ENCODE measurements around the gene ZNF423. TPM values are rescaled to one million over a fixed set of nuclear protein-coding genes. Genes with fewer than 3 reads are reported as not detected.

ZNF423 gene
- total and polyA plus RNA-seq, 4 donors: 1.1 to 14.8 (median 3.3) TPM

GRCh38 chr16:49674351-49674851 lies 181.5 kb downstream of the ZNF423 start:
- H3K4me3 ChIP-seq: peak overlapping the region; percentile 2
- no peaks in the 10 kb centered on the region for H3K27me3 ChIP-seq (ENCODE audit: control insufficient read depth in 3 of 3, insufficient read depth in 3 of 3, low read length in 2 of 3)
- peaks cover 0 to 4% (median 0%) of the 10 kb centered on the region in 5 donors for H3K4me1 ChIP-seq (ENCODE audit: control insufficient read depth in 5 of 5, insufficient read depth in 5 of 5, low read length in 5 of 5)
- DNase-seq: no peak
- H3K27ac ChIP-seq (ENCODE audit: low read depth in 1 of 2, low read length in 1 of 2): no peak overlapping the region
- H3K36me3 ChIP-seq (ENCODE audit: control insufficient read depth in 4 of 4, insufficient read depth in 4 of 4, low read length in 4 of 4): peaks cover 0 to 4% (median 0%) of the 10 kb centered on the region in 4 donors
- H3K9ac ChIP-seq (ENCODE audit: insufficient read depth in 1 of 2, low read length in 2 of 2): no peak overlapping the region
- WGBS, 2 donors: 93% methylated on average over 15 of the region's 15 CpGs
- TF ChIP-seq, protein P1, sequence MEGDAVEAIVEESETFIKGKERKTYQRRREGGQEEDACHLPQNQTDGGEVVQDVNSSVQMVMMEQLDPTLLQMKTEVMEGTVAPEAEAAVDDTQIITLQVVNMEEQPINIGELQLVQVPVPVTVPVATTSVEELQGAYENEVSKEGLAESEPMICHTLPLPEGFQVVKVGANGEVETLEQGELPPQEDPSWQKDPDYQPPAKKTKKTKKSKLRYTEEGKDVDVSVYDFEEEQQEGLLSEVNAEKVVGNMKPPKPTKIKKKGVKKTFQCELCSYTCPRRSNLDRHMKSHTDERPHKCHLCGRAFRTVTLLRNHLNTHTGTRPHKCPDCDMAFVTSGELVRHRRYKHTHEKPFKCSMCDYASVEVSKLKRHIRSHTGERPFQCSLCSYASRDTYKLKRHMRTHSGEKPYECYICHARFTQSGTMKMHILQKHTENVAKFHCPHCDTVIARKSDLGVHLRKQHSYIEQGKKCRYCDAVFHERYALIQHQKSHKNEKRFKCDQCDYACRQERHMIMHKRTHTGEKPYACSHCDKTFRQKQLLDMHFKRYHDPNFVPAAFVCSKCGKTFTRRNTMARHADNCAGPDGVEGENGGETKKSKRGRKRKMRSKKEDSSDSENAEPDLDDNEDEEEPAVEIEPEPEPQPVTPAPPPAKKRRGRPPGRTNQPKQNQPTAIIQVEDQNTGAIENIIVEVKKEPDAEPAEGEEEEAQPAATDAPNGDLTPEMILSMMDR (IDR thresholded peaks at IDR 0.05; ENCODE audit: control extremely low read depth, extremely low read depth): no peak
- no peak for ATAC-seq (ENCODE audit: insufficient read depth, low FRiP score)
- H3K9me3 ChIP-seq (ENCODE audit: control insufficient read depth in 4 of 4, insufficient read depth in 3 of 4, low read length in 3 of 4): peaks cover 0 to 1% (median 0%) of the 10 kb centered on the region in 4 donors

- Histone ChIP-seq H3K27ac (ENCODE audit: low read depth in 1 of 2, low read length in 1 of 2) (no peak overlapping the region), H3K9ac (ENCODE audit: insufficient read depth in 1 of 2, low read length in 2 of 2) (no peak overlapping the region), H3K4me3 (no peak overlapping the region), H3K9me3 (ENCODE audit: control insufficient read depth in 4 of 4, insufficient read depth in 3 of 4, low read length in 3 of 4) (no peaks in the 10 kb centered on the region), H3K36me3 (ENCODE audit: control insufficient read depth in 4 of 4, insufficient read depth in 4 of 4, low read length in 4 of 4) (peaks cover 0 to 4% (median 0%) of the 10 kb centered on the region in 4 donors), H3K27me3 (ENCODE audit: control insufficient read depth in 3 of 3, insufficient read depth in 3 of 3, low read length in 2 of 3) (no peaks in the 10 kb centered on the region), H3K4me1 (ENCODE audit: control insufficient read depth in 5 of 5, insufficient read depth in 5 of 5, low read length in 5 of 5) (peaks cover 0 to 4% (median 0%) of the 10 kb centered on the region in 5 donors)
- ATAC-seq (ENCODE audit: insufficient read depth, low FRiP score) (no peak), DNase-seq (no peak)
- TF ChIP-seq, protein P1 (IDR thresholded peaks at IDR 0.05; ENCODE audit: control extremely low read depth, extremely low read depth): no peak
- WGBS, 2 donors: 91% methylated on average over 8 of the region's 8 CpGs
Measured at GRCh38 chr16:49673442-49673841, 182.5 kb downstream of the ZNF423 start.

DNA sequence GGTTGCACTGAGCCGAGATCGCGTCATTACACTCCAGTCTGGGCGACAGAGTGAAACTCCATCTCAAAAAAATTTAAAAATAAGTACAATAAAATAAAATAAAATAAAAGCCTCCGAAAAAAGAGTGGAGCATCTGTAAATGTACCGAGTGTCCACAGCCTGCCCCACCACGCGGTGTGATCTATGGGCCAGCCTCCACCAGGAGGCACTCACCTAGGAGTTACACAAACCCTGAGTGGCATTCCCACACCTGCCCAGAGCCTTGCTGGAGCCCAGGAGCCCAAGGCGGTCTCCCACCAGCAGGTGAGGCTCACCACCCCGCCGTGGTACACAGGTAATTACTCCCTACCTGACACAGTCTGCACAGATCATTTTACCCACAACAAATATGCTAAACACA lies 183.2 kb downstream of the ZNF423 start:
- TF ChIP-seq, protein P1 (IDR thresholded peaks at IDR 0.05; ENCODE audit: control extremely low read depth, extremely low read depth): no peak
- Histone ChIP-seq H3K27me3 (ENCODE audit: control insufficient read depth in 3 of 3, insufficient read depth in 3 of 3, low read length in 2 of 3) (no peaks in the 10 kb centered on the region), H3K4me1 (ENCODE audit: control insufficient read depth in 5 of 5, insufficient read depth in 5 of 5, low read length in 5 of 5) (peaks cover 0 to 4% (median 0%) of the 10 kb centered on the region in 5 donors), H3K36me3 (ENCODE audit: control insufficient read depth in 4 of 4, insufficient read depth in 4 of 4, low read length in 4 of 4) (peaks cover 0 to 4% (median 0%) of the 10 kb centered on the region in 4 donors), H3K27ac (ENCODE audit: low read depth in 1 of 2, low read length in 1 of 2) (no peak overlapping the region), H3K9me3 (ENCODE audit: control insufficient read depth in 4 of 4, insufficient read depth in 3 of 4, low read length in 3 of 4) (no peaks in the 10 kb centered on the region), H3K9ac (ENCODE audit: insufficient read depth in 1 of 2, low read length in 2 of 2) (no peak overlapping the region), H3K4me3 (no peak overlapping the region)
- DNase-seq (no peak), ATAC-seq (ENCODE audit: insufficient read depth, low FRiP score) (no peak)
- WGBS, 2 donors: 87% methylated on average over 11 of the region's 11 CpGs

GRCh38 chr16:49671333-49671732 lies 184.6 kb downstream of the ZNF423 start:
- WGBS, 2 donors: 86 to 93% methylated on average over 12 of the region's 12 CpGs
- H3K27ac ChIP-seq (ENCODE audit: low read depth in 1 of 2, low read length in 1 of 2): no peak overlapping the region
- peaks cover 0 to 4% (median 0%) of the 10 kb centered on the region in 4 donors for H3K36me3 ChIP-seq (ENCODE audit: control insufficient read depth in 4 of 4, insufficient read depth in 4 of 4, low read length in 4 of 4)
- H3K4me3 ChIP-seq: no peak overlapping the region
- DNase-seq (no peak), ATAC-seq (ENCODE audit: insufficient read depth, low FRiP score) (no peak)
- no peaks in the 10 kb centered on the region for H3K9me3 ChIP-seq (ENCODE audit: control insufficient read depth in 4 of 4, insufficient read depth in 3 of 4, low read length in 3 of 4)
- H3K4me1 ChIP-seq (ENCODE audit: control insufficient read depth in 5 of 5, insufficient read depth in 5 of 5, low read length in 5 of 5): peaks cover 0 to 9% (median 1%) of the 10 kb centered on the region in 5 donors
- TF ChIP-seq, protein P1 (IDR thresholded peaks at IDR 0.05; ENCODE audit: control extremely low read depth, extremely low read depth): no peak
- no peaks in the 10 kb centered on the region for H3K27me3 ChIP-seq (ENCODE audit: control insufficient read depth in 3 of 3, insufficient read depth in 3 of 3, low read length in 2 of 3)
- no peak overlapping the region for H3K9ac ChIP-seq (ENCODE audit: insufficient read depth in 1 of 2, low read length in 2 of 2)

Data from lung (tissue), 12 donors.